Measurements from ENCODE around the gene EMX2. TPM values are rescaled to one million over a fixed set of nuclear protein-coding genes. Genes with fewer than 3 reads are reported as not detected.

Gene EMX2
- total RNA-seq, 1 experiment from 2014 or later, result not detected

- TF ChIP-seq CTCF (IDR thresholded peaks at IDR 0.05 in 2 of 3, conservative IDR thresholded peaks at IDR 0.05 in 1 of 3; ENCODE audit: borderline replicate concordance in 1 of 3, insufficient read depth in 1 of 3, low read depth in 2 of 3, low read length in 2 of 3) (no peak), MAX (IDR thresholded peaks at IDR 0.05) (no peak), FOSL1 (IDR thresholded peaks at IDR 0.05; ENCODE audit: low read depth) (no peak), POLR2AphosphoS5 (IDR thresholded peaks at IDR 0.05; ENCODE audit: low read depth, low read length) (no peak), SP1 (IDR thresholded peaks at IDR 0.05; ENCODE audit: low read depth) (no peak), ATF3 (IDR thresholded peaks at IDR 0.05) (no peak), CBX3 (IDR thresholded peaks at IDR 0.05; ENCODE audit: low read depth) (no peak), RAD21 (IDR thresholded peaks at IDR 0.05; ENCODE audit: low read depth) (no peak), POLR2A (IDR thresholded peaks at IDR 0.05; ENCODE audit: borderline replicate concordance, extremely low read depth, insufficient read depth, insufficient read length) (no peak), JUND (IDR thresholded peaks at IDR 0.05) (no peak), ZNF274 (IDR thresholded peaks at IDR 0.05; ENCODE audit: low read depth, low read length) (no peak), CEBPB (IDR thresholded peaks at IDR 0.05; ENCODE audit: low read depth) (no peak), SRF (IDR thresholded peaks at IDR 0.05; ENCODE audit: low read depth) (no peak), SIN3A (IDR thresholded peaks at IDR 0.05; ENCODE audit: low read depth) (no peak), ZFX (IDR thresholded peaks at IDR 0.05) (no peak)
Observed at GRCh38 chr10:117549100-117549585, 6.6 kb downstream of the EMX2 start (continued).

- Histone ChIP-seq H3K36me3 (ENCODE audit: control insufficient read depth in 1 of 2, insufficient read depth in 2 of 2, low read length in 2 of 2) (no peaks in the 10 kb centered on the region), H3K4me2 (ENCODE audit: low read length) (no peak overlapping the region), H3K27me3 (ENCODE audit: insufficient read depth, low read length) (peaks cover 17% of the 10 kb centered on the region), H4K20me1 (ENCODE audit: insufficient read depth) (no peaks in the 10 kb centered on the region), H3K79me2 (ENCODE audit: insufficient read depth, low read length) (no peaks in the 10 kb centered on the region), H3K4me3 (replicated peaks in 1 of 2; ENCODE audit: low read depth in 1 of 2, low read length in 2 of 2) (no peak overlapping the region), H3K27ac (ENCODE audit: low read depth, low read length) (no peak overlapping the region), H2AFZ (ENCODE audit: low read depth, low read length, poor library complexity, severe bottlenecking) (no peak overlapping the region), H3K9me3 (ENCODE audit: control insufficient read depth in 1 of 2, insufficient read depth in 1 of 2, low read depth in 1 of 2, low read length in 2 of 2) (no peaks in the 10 kb centered on the region), H3K9ac (ENCODE audit: low read length) (no peak overlapping the region), H3K4me1 (ENCODE audit: control insufficient read depth in 1 of 2, insufficient read depth in 2 of 2, low read length in 2 of 2) (no peaks in the 10 kb centered on the region), H3K9me2 (ENCODE audit: insufficient read depth) (no peaks in the 10 kb centered on the region)
- intact Hi-C loops (cut with micrococcal nuclease), result no loop called here
- RAD21 ChIA-PET (ENCODE audit: low non-redundant PET in 1 of 2, low total read pairs in 2 of 2, uncharacterized antibody in 2 of 2, unreplicated experiment in 2 of 2), result no interaction called here
- POLR2A ChIA-PET, result no interaction called here
- no TSS peak for BruUV-seq (replicated peaks)
- DNase-seq (ENCODE audit: low read depth, low spot score), result no peak
- no peak for ATAC-seq
- CTCF ChIA-PET, result no interaction called here
- no peak for TF ChIP-seq ZFX (IDR thresholded peaks at IDR 0.05)
- TF ChIP-seq CEBPB (IDR thresholded peaks at IDR 0.05; ENCODE audit: low read depth), result no peak
- no peak for TF ChIP-seq CTCF (IDR thresholded peaks at IDR 0.05 in 2 of 3, conservative IDR thresholded peaks at IDR 0.05 in 1 of 3; ENCODE audit: borderline replicate concordance in 1 of 3, insufficient read depth in 1 of 3, low read depth in 2 of 3, low read length in 2 of 3)
- no peak for TF ChIP-seq ATF3 (IDR thresholded peaks at IDR 0.05)
- no peak for TF ChIP-seq ZNF274 (IDR thresholded peaks at IDR 0.05; ENCODE audit: low read depth, low read length)
- TF ChIP-seq POLR2AphosphoS5 (IDR thresholded peaks at IDR 0.05; ENCODE audit: low read depth, low read length), result no peak
- TF ChIP-seq ZBTB33 (IDR thresholded peaks at IDR 0.05; ENCODE audit: extremely low read depth, insufficient replicate concordance, low read length), result no peak
- TF ChIP-seq MAX (IDR thresholded peaks at IDR 0.05), result no peak
- no peak for TF ChIP-seq YY1 (IDR thresholded peaks at IDR 0.05; ENCODE audit: extremely low read depth, insufficient replicate concordance, low read depth, low read length)
- TF ChIP-seq EZH2phosphoT487 (IDR thresholded peaks at IDR 0.05; ENCODE audit: borderline replicate concordance), result no peak
- TF ChIP-seq JUND (IDR thresholded peaks at IDR 0.05), result no peak
- no peak for TF ChIP-seq SP1 (IDR thresholded peaks at IDR 0.05; ENCODE audit: low read depth)
Observed at GRCh38 chr10:117550076-117550475, 7.5 kb downstream of the EMX2 start.
